Activated CD8-positive, alpha-beta T cell treated with anti-CD3 and anti-CD28 coated beads for 36 hours (primary cell): ENCODE measurements around the gene GIT1. TPM values are rescaled to one million over a fixed set of nuclear protein-coding genes. Genes with fewer than 3 reads are reported as not detected.

Source experiments
- ATAC-seq: fragments of 200-7000 bp; cut with Tn5 transposase; one replicate; pipeline ENCODE4 v1.10.0; 2021; ENCODE audit warnings: mild to moderate bottlenecking, moderate library complexity
- CTCF ChIA-PET: fragments of 350-600 bp; sonication (Branson Sonifier 250); formaldehyde crosslinking; loops from one replicate; lab custom pipeline; 2021; ENCODE audit warnings: antibody characterized with exemption; lab: Charles Lee
- POLR2A ChIA-PET: fragments of 350-600 bp; sonication (Branson Sonifier 250); formaldehyde crosslinking; loops from one replicate; lab custom pipeline; 2021; ENCODE audit warnings: antibody characterized with exemption; lab: Charles Lee
- DNase-seq: peaks from one replicate; pipeline ENCODE4 v3.0.0-alpha.2; 2020
- H3K27ac Mint-ChIP-seq: one replicate; pipeline ENCODE4 v1.8.0; 2021; ENCODE audit warnings: mild to moderate bottlenecking, mixed read lengths
- H3K27me3 Mint-ChIP-seq: one replicate; pipeline ENCODE4 v1.8.0; 2021; ENCODE audit warnings: mixed read lengths
- H3K36me3 Mint-ChIP-seq: one replicate; pipeline ENCODE4 v1.8.0; 2021; ENCODE audit warnings: low read depth, mixed read lengths
- H3K4me1 Mint-ChIP-seq: one replicate; pipeline ENCODE4 v1.8.0; 2021; ENCODE audit warnings: low read depth, mixed read lengths
- H3K4me3 Mint-ChIP-seq: one replicate; pipeline ENCODE4 v1.8.0; 2021; ENCODE audit warnings: mild to moderate bottlenecking, moderate library complexity, mixed read lengths
- H3K9me3 Mint-ChIP-seq: one replicate; pipeline ENCODE4 v1.8.0; 2021; ENCODE audit warnings: mixed read lengths
- intact Hi-C: fragments of 100-400 bp; cut with micrococcal nuclease; formaldehyde crosslinking; loops from one replicate; pipeline ENCODE4 v1.10.0; 2022
- total RNA-seq, 2 experiments: library from RNA; stranded (reverse); gene quantifications; one replicate each; pipeline ENCODE4 v1.2.3, GENCODE V29; 2021
- TF ChIP-seq, protein P1 (sequence below): fragments of 200-600 bp; IDR thresholded peaks from one replicate; pipeline ENCODE4 v1.8.0; 2022; ENCODE audit warnings: antibody characterized with exemption, mild to moderate bottlenecking

GIT1 gene
- total RNA-seq, 2 experiments from 2014 or later, result 54.8 to 59.3 TPM

DNA sequence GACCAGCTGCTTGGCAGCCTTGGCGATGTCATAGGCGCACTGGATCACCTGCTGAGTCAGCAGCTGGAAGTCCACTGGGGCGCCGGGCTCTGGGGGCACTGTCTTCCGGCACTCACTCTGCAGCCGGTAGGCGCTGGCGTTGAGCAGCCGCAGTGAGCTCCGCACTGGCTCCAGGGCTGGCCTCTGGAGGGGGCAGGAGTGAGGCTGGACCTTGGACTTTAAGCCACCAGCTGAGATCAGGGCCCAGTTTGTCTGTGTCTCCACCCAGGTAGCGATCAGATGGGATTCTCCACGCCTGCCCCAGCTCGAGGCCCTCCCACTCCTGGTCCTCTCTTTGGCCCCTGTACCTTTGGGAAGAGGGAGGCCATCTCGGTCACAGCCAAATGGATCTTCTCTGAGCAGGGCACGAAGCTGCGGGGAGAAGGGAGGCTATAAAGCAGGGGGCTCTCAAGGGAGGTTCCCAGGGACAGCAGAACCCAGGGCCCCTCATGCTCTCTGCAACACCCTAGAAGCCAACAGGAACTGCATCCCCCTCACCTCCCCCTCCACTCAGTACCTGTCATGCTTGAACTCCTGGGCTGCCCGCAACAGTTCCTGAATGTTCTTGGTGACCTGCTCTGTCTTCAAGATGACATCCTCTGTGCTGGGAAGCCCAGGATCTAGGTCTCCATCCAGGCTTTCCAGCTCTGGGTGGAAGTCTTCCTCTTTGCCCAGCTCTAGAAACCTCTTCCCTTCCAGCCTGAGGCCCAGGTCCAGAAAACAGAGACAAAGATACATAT lies 14.5 kb downstream of the GIT1 start:
- CTCF ChIA-PET, result interaction anchor here (0.9 to 14.9 kb wide), 5 partner anchors 9 to 205 kb away, joined by 3 to 172 read pairs (median 28); partner anchors contain the start of gene ANKRD13B
- POLR2A ChIA-PET, result interaction anchor here (1.0 to 4.0 kb wide), 7 partner anchors 9 to 44 kb away, joined by 3 to 19 read pairs (median 6); no protein-coding TSS in a partner anchor
- TF ChIP-seq, protein P1, sequence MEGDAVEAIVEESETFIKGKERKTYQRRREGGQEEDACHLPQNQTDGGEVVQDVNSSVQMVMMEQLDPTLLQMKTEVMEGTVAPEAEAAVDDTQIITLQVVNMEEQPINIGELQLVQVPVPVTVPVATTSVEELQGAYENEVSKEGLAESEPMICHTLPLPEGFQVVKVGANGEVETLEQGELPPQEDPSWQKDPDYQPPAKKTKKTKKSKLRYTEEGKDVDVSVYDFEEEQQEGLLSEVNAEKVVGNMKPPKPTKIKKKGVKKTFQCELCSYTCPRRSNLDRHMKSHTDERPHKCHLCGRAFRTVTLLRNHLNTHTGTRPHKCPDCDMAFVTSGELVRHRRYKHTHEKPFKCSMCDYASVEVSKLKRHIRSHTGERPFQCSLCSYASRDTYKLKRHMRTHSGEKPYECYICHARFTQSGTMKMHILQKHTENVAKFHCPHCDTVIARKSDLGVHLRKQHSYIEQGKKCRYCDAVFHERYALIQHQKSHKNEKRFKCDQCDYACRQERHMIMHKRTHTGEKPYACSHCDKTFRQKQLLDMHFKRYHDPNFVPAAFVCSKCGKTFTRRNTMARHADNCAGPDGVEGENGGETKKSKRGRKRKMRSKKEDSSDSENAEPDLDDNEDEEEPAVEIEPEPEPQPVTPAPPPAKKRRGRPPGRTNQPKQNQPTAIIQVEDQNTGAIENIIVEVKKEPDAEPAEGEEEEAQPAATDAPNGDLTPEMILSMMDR, result no peak
- Mint-ChIP-seq H3K9me3 (no peaks in the 10 kb centered on the region), H3K27me3 (no peaks in the 10 kb centered on the region), H3K36me3 (peaks cover 24% of the 10 kb centered on the region), H3K27ac (no peak overlapping the region), H3K4me1 (peaks cover 19% of the 10 kb centered on the region), H3K4me3 (no peak overlapping the region)
- ATAC-seq (no peak), DNase-seq (no peak)
- intact Hi-C loops, result no loop called here

DNA sequence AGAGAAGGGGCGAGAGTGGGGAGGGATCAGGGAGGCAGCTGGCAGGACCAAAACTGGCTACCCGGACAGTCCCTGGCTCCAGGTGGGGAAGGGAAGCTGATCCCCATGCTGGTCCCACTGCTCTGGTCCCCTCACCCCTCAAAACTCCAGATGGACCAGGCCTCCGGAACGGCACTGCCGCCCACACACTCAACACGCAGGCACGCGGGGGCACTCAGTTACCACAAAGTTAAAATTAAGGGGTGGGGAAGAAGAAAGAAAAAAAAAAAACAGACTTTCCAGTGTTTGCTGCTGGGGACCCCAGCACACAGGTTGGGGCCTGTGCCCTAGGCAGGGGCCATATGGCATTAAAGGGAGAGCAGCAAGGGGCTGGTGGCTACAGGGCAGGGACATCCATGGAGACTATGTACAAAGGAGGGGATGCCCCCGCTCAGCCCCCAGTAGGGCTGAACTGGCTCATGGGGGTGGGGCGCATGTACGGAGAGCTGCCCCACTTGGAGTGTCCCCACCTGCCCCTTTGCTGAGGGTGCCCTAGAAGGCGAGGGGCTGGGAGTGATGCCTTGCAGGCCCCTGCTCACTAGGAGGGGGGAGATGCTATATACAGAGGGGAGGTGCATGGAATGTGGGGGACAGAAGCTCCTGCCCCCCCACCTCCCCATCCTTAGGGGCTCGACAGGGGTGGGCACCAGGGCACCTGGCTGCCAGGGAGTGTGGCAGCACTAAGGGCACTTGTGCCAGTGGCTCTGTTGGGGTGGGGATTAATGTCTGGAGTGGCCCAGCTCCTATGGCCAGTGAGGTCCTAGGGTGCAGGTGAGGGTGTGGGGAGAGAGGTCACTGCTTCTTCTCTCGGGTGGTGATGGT lies 15.3 kb downstream of the GIT1 start:
- TF ChIP-seq, protein P1, result no peak
- no peaks in the 10 kb centered on the region for H3K27me3 Mint-ChIP-seq
- H3K4me3 Mint-ChIP-seq, result no peak overlapping the region
- ChIA-PET CTCF (interaction anchor here (0.9 to 11.2 kb wide), 13 partner anchors 8 to 205 kb away, joined by 3 to 102 read pairs (median 7); partner anchors contain the start of gene ANKRD13B), POLR2A (interaction anchor here (0.9 to 4.0 kb wide), 9 partner anchors 9 to 288 kb away, joined by 3 to 19 read pairs (median 5); no protein-coding TSS in a partner anchor)
- H3K9me3 Mint-ChIP-seq, result no peaks in the 10 kb centered on the region
- peak overlapping the region; percentile 59 for H3K27ac Mint-ChIP-seq
- H3K4me1 Mint-ChIP-seq, result peaks cover 21% of the 10 kb centered on the region
- intact Hi-C loops, result no loop called here
- H3K36me3 Mint-ChIP-seq, result peaks cover 20% of the 10 kb centered on the region
- ATAC-seq (no peak), DNase-seq (no peak)

DNA sequence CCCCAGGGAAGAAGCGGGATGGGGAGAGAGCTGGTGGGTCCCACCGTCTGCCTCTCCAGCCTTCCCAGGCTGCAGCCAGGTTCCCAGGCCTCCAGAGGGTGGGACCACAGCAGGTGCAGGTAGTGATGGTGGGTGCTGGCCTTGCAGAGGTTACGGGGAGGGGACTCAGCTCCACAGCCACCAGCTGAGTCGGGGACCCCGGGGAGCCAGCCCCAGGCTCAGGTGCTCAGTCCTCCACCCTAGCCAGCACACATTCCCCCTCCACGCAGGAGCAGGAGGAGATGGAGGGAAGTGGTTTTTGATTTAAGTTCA lies 15.9 kb downstream of the GIT1 start:
- intact Hi-C loops, result no loop called here
- DNase-seq, result no peak
- ChIA-PET CTCF (interaction anchor here (0.6 to 11.2 kb wide), 14 partner anchors 8 to 425 kb away, joined by 3 to 102 read pairs (median 7); partner anchors contain the start of gene ANKRD13B), POLR2A (interaction anchor here (0.6 to 4.0 kb wide), 10 partner anchors 8 to 859 kb away, joined by 3 to 19 read pairs (median 6); no protein-coding TSS in a partner anchor)
- H3K36me3 Mint-ChIP-seq, result peaks cover 20% of the 10 kb centered on the region
- H3K4me3 Mint-ChIP-seq, result no peak overlapping the region
- H3K9me3 Mint-ChIP-seq, result no peaks in the 10 kb centered on the region
- H3K27me3 Mint-ChIP-seq, result no peaks in the 10 kb centered on the region
- ATAC-seq, result no peak
- H3K27ac Mint-ChIP-seq, result peak overlapping the region; percentile 59
- H3K4me1 Mint-ChIP-seq, result peaks cover 23% of the 10 kb centered on the region
- TF ChIP-seq, protein P1, result no peak

DNA sequence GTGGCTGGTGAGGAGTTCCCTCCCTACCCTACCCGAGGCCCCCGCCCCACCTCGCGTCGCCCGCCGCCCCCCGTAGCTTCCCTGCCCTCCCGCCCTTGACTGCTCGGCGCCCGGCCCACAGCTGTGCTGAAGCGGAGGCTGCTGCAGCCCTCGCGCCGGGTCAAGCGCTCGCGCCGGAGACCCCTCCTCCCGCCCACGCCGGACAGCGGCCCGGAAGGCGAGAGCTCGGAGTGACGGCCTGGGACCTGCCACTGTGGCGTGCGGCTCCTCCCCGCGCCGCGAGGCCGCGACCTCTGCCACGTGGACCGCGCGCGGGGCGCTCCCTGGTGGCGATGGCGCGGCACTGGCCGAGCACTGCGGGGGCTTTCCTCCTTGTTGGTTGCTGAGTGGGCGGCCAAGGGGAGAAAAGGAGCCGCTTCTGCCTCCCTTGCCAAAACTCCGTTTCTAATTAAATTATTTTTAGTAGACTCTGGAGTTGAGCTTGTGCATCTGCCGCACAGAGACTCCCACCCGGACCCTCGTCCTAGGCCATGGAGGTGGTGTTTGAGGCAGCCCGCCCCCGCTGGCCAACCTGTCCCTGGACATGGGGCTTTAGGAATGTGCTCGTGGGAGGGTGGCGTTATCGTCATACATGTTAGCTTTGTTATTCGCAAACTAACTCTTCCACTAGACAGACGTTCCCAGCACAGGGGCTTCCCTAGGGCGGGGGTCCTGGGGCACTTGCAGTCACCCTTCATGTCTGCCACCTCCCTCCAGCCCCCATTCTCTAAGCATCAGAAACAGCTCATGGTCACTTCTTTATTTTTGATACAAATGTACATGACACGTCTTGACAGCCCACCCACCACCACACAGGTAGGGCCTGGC lies 16.5 kb downstream of the GIT1 start:
- Mint-ChIP-seq H3K27ac (no peak overlapping the region), H3K4me3 (no peak overlapping the region), H3K27me3 (no peaks in the 10 kb centered on the region), H3K9me3 (no peaks in the 10 kb centered on the region), H3K4me1 (peaks cover 23% of the 10 kb centered on the region), H3K36me3 (peaks cover 15% of the 10 kb centered on the region)
- intact Hi-C loops, result no loop called here
- peak; percentile 38 for ATAC-seq
- POLR2A ChIA-PET, result interaction anchor here (0.6 to 4.0 kb wide), 9 partner anchors 9 to 859 kb away, joined by 3 to 19 read pairs (median 6); partner anchors contain the start of gene BLMH
- TF ChIP-seq, protein P1, result peak; percentile 64
- CTCF ChIA-PET, result interaction anchor here (0.6 to 11.2 kb wide), 17 partner anchors 8 to 424 kb away, joined by 3 to 102 read pairs (median 6); partner anchors contain the start of gene ANKRD13B
- DNase-seq, result peak; percentile 76
